MM.1S (cell line): Measurements from ENCODE around the gene ORAI3.

Source experiments
- DNase-seq: peaks from one replicate; pipeline ENCODE4 v3.0.0-alpha.2; 2015
- H2AFZ ChIP-seq: fragments of 300-600 bp; sonication (generic); 2 replicates; pipeline ENCODE4 v1.6.0; 2016; ENCODE audit warnings: antibody characterized with exemption, low read length
- H3F3A ChIP-seq: fragments of 300-600 bp; sonication (generic); 2 replicates; pipeline ENCODE4 v1.6.1; 2016; ENCODE audit warnings: mild to moderate bottlenecking, antibody characterized with exemption, low read length, moderate library complexity, mixed read lengths; ENCODE audit not compliant: insufficient read depth
- H3K27ac ChIP-seq: fragments of 300-600 bp; sonication (generic); 2 replicates; pipeline ENCODE4 v1.5.1; 2016; ENCODE audit warnings: mild to moderate bottlenecking, low read length
- H3K27me3 ChIP-seq: fragments of 300-600 bp; sonication (generic); replicated peaks from 2 replicates; pipeline ENCODE4 v1.6.0; 2016; ENCODE audit warnings: low read length; ENCODE audit not compliant: insufficient read depth
- H3K36me3 ChIP-seq: fragments of 300-600 bp; sonication (generic); replicated peaks from 2 replicates; pipeline ENCODE4 v1.6.1; 2016; ENCODE audit warnings: mild to moderate bottlenecking, low read length, mixed read lengths; ENCODE audit not compliant: insufficient read depth
- H3K4me1 ChIP-seq: fragments of 300-600 bp; sonication (generic); 2 replicates; pipeline ENCODE4 v1.6.1; 2016; ENCODE audit warnings: low read length, mixed read lengths
- H3K4me2 ChIP-seq: fragments of 300-600 bp; sonication (generic); 2 replicates; pipeline ENCODE4 v1.6.0; 2016; ENCODE audit warnings: low read depth, low read length
- H3K4me3 ChIP-seq: fragments of 300-600 bp; sonication (generic); 2 replicates; pipeline ENCODE4 v1.5.1; 2016; ENCODE audit warnings: low read length, mixed read lengths
- H3K79me2 ChIP-seq: fragments of 300-600 bp; sonication (generic); 2 replicates; pipeline ENCODE4 v1.6.1; 2016; ENCODE audit warnings: mixed run types, low read length, mixed read lengths
- H3K9ac ChIP-seq: fragments of 300-600 bp; sonication (generic); 2 replicates; pipeline ENCODE4 v1.6.1; 2016; ENCODE audit warnings: low read length, mixed read lengths
- H3K9me2 ChIP-seq: fragments of 300-600 bp; sonication (generic); replicated peaks from 2 replicates; pipeline ENCODE4 v1.6.1; 2016; ENCODE audit warnings: mild to moderate bottlenecking, low read length, mixed read lengths; ENCODE audit not compliant: insufficient read depth
- H3K9me3 ChIP-seq: fragments of 300-600 bp; sonication (generic); replicated peaks from 2 replicates; pipeline ENCODE4 v1.6.1; 2016; ENCODE audit warnings: mild to moderate bottlenecking, low read length, mixed read lengths; ENCODE audit not compliant: insufficient read depth
- H4K20me1 ChIP-seq: fragments of 300-600 bp; sonication (generic); 2 replicates; pipeline ENCODE4 v1.6.1; 2016; ENCODE audit warnings: mild to moderate bottlenecking, low read length, moderate library complexity, mixed read lengths; ENCODE audit not compliant: insufficient read depth
- EZH2 ChIP-seq: fragments of 300-600 bp; sonication (generic); optimal IDR thresholded peaks from 2 replicates; pipeline ENCODE3; 2017; ENCODE audit warnings: low read depth, mild to moderate bottlenecking, antibody characterized with exemption, low read length, mixed read lengths
- EZH2phosphoT487 ChIP-seq: fragments of 300-600 bp; sonication (generic); IDR thresholded peaks from 2 replicates; pipeline ENCODE4 v1.6.1; 2018; ENCODE audit warnings: antibody characterized with exemption, low read length
- TF ChIP-seq, protein P1 (sequence below): fragments of 300-600 bp; sonication (generic); IDR thresholded peaks from 2 replicates; pipeline ENCODE4 v1.5.1; 2016; ENCODE audit warnings: antibody characterized with exemption, low read length, mixed read lengths

Gene ORAI3

GRCh38 chr16:30964574-30965226 is 15.8 kb downstream of the ORAI3 start:
- Histone ChIP-seq H3K36me3 (peaks cover 12% of the 10 kb centered on the region), H3K27me3 (no peaks in the 10 kb centered on the region), H3F3A (no peaks in the 10 kb centered on the region), H3K4me3 (no peak overlapping the region), H2AFZ (no peak overlapping the region), H3K27ac (no peak overlapping the region), H3K9ac (no peak overlapping the region), H3K4me1 (no peaks in the 10 kb centered on the region), H4K20me1 (no peaks in the 10 kb centered on the region; the same call in 1 of the 2 replicates), H3K79me2 (peaks cover 15% of the 10 kb centered on the region), H3K4me2 (no peak overlapping the region), H3K9me2 (no peaks in the 10 kb centered on the region), H3K9me3 (no peaks in the 10 kb centered on the region)
- TF ChIP-seq, protein P1, sequence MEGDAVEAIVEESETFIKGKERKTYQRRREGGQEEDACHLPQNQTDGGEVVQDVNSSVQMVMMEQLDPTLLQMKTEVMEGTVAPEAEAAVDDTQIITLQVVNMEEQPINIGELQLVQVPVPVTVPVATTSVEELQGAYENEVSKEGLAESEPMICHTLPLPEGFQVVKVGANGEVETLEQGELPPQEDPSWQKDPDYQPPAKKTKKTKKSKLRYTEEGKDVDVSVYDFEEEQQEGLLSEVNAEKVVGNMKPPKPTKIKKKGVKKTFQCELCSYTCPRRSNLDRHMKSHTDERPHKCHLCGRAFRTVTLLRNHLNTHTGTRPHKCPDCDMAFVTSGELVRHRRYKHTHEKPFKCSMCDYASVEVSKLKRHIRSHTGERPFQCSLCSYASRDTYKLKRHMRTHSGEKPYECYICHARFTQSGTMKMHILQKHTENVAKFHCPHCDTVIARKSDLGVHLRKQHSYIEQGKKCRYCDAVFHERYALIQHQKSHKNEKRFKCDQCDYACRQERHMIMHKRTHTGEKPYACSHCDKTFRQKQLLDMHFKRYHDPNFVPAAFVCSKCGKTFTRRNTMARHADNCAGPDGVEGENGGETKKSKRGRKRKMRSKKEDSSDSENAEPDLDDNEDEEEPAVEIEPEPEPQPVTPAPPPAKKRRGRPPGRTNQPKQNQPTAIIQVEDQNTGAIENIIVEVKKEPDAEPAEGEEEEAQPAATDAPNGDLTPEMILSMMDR: no peak
- TF ChIP-seq EZH2: no peak
- TF ChIP-seq EZH2phosphoT487: no peak
- DNase-seq: no peak

DNA sequence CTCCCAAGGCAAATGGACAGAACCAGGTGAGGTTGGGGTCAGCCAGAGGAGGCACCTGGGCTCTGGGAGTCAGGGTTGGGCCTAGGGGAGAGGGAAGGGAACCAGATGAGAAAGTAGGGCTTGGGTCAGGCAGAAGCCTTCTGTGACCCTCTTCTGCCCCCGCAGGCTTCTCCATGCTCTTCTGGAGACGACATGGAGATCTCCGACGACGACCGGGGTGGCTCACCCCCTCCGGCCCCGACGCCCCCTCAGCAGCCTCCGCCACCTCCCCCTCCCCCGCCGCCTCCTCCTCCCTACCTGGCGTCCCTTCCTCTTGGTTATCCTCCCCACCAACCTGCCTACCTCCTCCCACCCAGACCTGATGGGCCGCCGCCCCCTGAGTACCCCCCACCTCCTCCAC is 16.6 kb downstream of the ORAI3 start:
- peaks cover 8% of the 10 kb centered on the region for H3K36me3 ChIP-seq

GRCh38 chr16:30966033-30966619 is 17.3 kb downstream of the ORAI3 start:
- TF ChIP-seq EZH2phosphoT487 (no peak), EZH2 (no peak)
- TF ChIP-seq, protein P1: no peak
- Histone ChIP-seq H2AFZ (no peak overlapping the region), H3K36me3 (peaks cover 6% of the 10 kb centered on the region), H3K4me1 (no peaks in the 10 kb centered on the region), H3K9me2 (no peaks in the 10 kb centered on the region), H3F3A (no peaks in the 10 kb centered on the region), H3K79me2 (peaks cover 4% of the 10 kb centered on the region), H3K9ac (no peak overlapping the region), H3K4me3 (no peak overlapping the region), H3K9me3 (no peaks in the 10 kb centered on the region), H3K27me3 (no peaks in the 10 kb centered on the region), H3K27ac (no peak overlapping the region), H3K4me2 (no peak overlapping the region), H4K20me1 (no peaks in the 10 kb centered on the region)
- DNase-seq: no peak

More for the DNA sequence above, 16.6 kb downstream of the ORAI3 start:
- TF ChIP-seq, protein P1: no peak
- TF ChIP-seq EZH2 (no peak), EZH2phosphoT487 (no peak)
- no peaks in the 10 kb centered on the region for H3K9me3 ChIP-seq
- no peaks in the 10 kb centered on the region for H3K9me2 ChIP-seq
- no peak overlapping the region for H2AFZ ChIP-seq
- DNase-seq: no peak
- no peaks in the 10 kb centered on the region for H4K20me1 ChIP-seq
- no peaks in the 10 kb centered on the region for H3K4me1 ChIP-seq
- H3K4me3 ChIP-seq: no peak overlapping the region
- H3K27ac ChIP-seq: no peak overlapping the region
- H3K4me2 ChIP-seq: no peak overlapping the region
- H3K27me3 ChIP-seq: no peaks in the 10 kb centered on the region
- H3F3A ChIP-seq: no peaks in the 10 kb centered on the region
- no peak overlapping the region for H3K9ac ChIP-seq
- H3K79me2 ChIP-seq: peaks cover 8% of the 10 kb centered on the region
